ENCODE measurements around the gene LDLRAD3.

GRCh38 chr11:35998634-35999033 lies 54.8 kb downstream of the LDLRAD3 start:
- TF ChIP-seq CTCF (IDR thresholded peaks at IDR 0.05), result no peak
- TF ChIP-seq EZH2 (IDR thresholded peaks at IDR 0.05), result no peak
